Vagina (tissue), 2 donors: ENCODE results near the gene SIRT3. TPM values are rescaled to one million over a fixed set of nuclear protein-coding genes. Genes with fewer than 3 reads are reported as not detected.
A peak's percentile ranks its signal among the peaks of the same experiment; 100 is the strongest.

Experiments used
- DNase-seq, 2 donors: peaks; one replicate each; pipeline ENCODE4 v3.0.0-alpha.2; 2017; ENCODE audit errors: extremely low spot score in 2 of 2
- H3K27ac ChIP-seq: fragments of 200-600 bp; sonication (generic); one replicate; pipeline ENCODE4 v1.5.1; 2019
- H3K27me3 ChIP-seq: fragments of 200-600 bp; sonication (generic); one replicate; pipeline ENCODE4 v1.5.1; 2019
- H3K36me3 ChIP-seq, 2 donors: fragments of 200-600 bp; sonication (generic); one replicate each; pipeline ENCODE4 v1.5.1; 2017 to 2019
- H3K4me1 ChIP-seq: fragments of 200-600 bp; sonication (generic); one replicate; pipeline ENCODE4 v1.5.1; 2019
- H3K4me3 ChIP-seq, 2 donors: fragments of 200-600 bp; sonication (generic); 1 replicate in 1 of 2; 2 replicates in 1 of 2; pipeline ENCODE4 v1.5.1; 2016 to 2019
- H3K9me3 ChIP-seq: fragments of 200-600 bp; sonication (generic); one replicate; pipeline ENCODE4 v1.5.1; 2019
- POLR2A ChIP-seq, 2 donors: fragments of 450-650 bp; IDR thresholded peaks; one replicate each; pipeline ENCODE4 v1.6.1; 2017; ENCODE audit warnings: antibody characterized with exemption in 2 of 2, mild to moderate bottlenecking in 2 of 2, moderate library complexity in 2 of 2
- POLR2AphosphoS5 ChIP-seq, 2 donors: sonication (generic); formaldehyde crosslinking; IDR thresholded peaks; one replicate each; pipeline ENCODE4 v1.9.0; 2017; ENCODE audit warnings: antibody characterized with exemption in 2 of 2, mild to moderate bottlenecking in 2 of 2, low read depth in 1 of 2; ENCODE audit not compliant: insufficient read depth in 1 of 2
- intact Hi-C: fragments of 100-400 bp; cut with DNase I; formaldehyde crosslinking; loops from one replicate; pipeline ENCODE4 v1.15.1; 2023
- total RNA-seq: library from RNA; depleted of rRNA; stranded (reverse); fragments of >200 nt; gene quantifications from one replicate; pipeline ENCODE4 v1.2.3, GENCODE V29; 2016
- TF ChIP-seq, protein P1 (sequence below), 3 experiments: fragments of 450-650 bp in 2 of 3; fragments of 200-600 bp in 1 of 3; sonication (generic) in 1 of 3; IDR thresholded peaks; one replicate each; pipeline ENCODE4 v1.5.1; 2017 to 2019; ENCODE audit warnings: antibody characterized with exemption in 3 of 3, mild to moderate bottlenecking in 2 of 3, moderate library complexity in 2 of 3

The SIRT3 gene
- total RNA-seq, 1 donor from 2014 or later, result 5.6 TPM

GRCh38 chr11:200224-201003 lies 35.7 kb downstream of the SIRT3 start:
- no peak overlapping the region for H3K27ac ChIP-seq
- H3K9me3 ChIP-seq, result no peaks in the 10 kb centered on the region
- no peak overlapping the region for H3K4me3 ChIP-seq
- H3K4me1 ChIP-seq, result peaks cover 22% of the 10 kb centered on the region
- H3K27me3 ChIP-seq, result no peaks in the 10 kb centered on the region
- intact Hi-C loops, result loop anchor here (5.0 kb wide), 1 partner anchor 167 kb away; the partner anchor contains the start of gene B4GALNT4
- no peak for TF ChIP-seq POLR2AphosphoS5 (IDR thresholded peaks at IDR 0.05; ENCODE audit: insufficient read depth in 1 of 2, low read depth in 1 of 2)
- TF ChIP-seq POLR2A (IDR thresholded peaks at IDR 0.05), result no peak
- TF ChIP-seq, protein P1, sequence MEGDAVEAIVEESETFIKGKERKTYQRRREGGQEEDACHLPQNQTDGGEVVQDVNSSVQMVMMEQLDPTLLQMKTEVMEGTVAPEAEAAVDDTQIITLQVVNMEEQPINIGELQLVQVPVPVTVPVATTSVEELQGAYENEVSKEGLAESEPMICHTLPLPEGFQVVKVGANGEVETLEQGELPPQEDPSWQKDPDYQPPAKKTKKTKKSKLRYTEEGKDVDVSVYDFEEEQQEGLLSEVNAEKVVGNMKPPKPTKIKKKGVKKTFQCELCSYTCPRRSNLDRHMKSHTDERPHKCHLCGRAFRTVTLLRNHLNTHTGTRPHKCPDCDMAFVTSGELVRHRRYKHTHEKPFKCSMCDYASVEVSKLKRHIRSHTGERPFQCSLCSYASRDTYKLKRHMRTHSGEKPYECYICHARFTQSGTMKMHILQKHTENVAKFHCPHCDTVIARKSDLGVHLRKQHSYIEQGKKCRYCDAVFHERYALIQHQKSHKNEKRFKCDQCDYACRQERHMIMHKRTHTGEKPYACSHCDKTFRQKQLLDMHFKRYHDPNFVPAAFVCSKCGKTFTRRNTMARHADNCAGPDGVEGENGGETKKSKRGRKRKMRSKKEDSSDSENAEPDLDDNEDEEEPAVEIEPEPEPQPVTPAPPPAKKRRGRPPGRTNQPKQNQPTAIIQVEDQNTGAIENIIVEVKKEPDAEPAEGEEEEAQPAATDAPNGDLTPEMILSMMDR (IDR thresholded peaks at IDR 0.05), result no peak
- H3K36me3 ChIP-seq, result peaks cover 0 to 29% of the 10 kb centered on the region in 2 donors
- DNase-seq, result peak in 1 of 2 donors; percentile 84

DNA sequence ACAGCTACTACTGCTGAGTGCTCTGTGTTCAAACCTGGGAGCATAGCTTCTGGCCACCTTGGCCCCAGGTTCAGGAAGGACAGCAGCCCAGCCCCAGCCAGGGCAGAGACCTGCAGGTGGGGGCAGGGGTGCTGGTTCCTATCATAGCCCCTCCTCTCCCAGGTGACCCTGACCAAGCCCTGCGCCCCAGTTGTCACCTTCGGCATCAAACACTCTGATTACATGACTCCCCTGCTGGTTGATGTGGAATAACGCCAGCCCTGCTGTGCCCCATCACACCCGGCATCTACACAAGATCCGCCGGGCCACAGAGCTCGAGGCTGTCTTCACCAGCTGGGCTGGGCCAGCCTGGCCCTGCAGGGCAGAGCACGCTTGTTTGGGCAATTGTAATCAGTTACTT lies 36.4 kb downstream of the SIRT3 start:
- Histone ChIP-seq H3K27me3 (no peaks in the 10 kb centered on the region), H3K27ac (no peak overlapping the region), H3K36me3 (peaks cover 0 to 22% of the 10 kb centered on the region in 2 donors), H3K4me3 (no peak overlapping the region), H3K9me3 (no peaks in the 10 kb centered on the region), H3K4me1 (peaks cover 16% of the 10 kb centered on the region)
- no peak for TF ChIP-seq POLR2AphosphoS5 (IDR thresholded peaks at IDR 0.05; ENCODE audit: insufficient read depth in 1 of 2, low read depth in 1 of 2)
- no peak for TF ChIP-seq POLR2A (IDR thresholded peaks at IDR 0.05)
- TF ChIP-seq, protein P1 (IDR thresholded peaks at IDR 0.05), result no peak
- no peak for DNase-seq
- intact Hi-C loops, result loop anchor here (5.0 kb wide), 1 partner anchor 168 kb away; the partner anchor contains the start of gene B4GALNT4

DNA sequence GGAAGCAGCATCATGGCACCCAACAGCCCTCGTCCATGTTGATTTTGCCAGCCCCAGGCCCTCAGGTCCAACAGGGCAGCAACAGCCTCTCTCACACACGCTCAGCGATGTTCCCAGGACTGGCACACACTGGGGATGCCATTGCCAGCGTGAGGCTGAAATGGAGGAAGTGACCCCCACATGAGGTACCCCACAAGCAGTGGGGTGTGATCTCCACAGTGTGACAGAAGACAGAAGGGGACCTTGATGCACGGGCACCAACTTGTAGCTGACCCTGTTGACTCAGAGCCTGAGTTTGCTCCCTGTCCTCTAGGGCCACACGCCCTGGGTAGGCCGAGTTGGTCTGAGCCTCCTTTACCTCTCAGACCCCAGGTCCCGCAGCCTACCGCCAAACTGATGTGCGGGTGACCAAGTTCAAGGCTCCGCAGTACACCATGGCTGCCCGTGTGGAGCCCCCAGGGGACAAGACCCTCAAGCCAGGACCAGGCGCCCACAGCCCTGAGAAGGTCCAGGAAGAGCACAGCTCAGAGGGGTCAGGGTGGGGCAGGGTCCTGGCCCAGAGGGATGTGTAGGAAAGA lies 37.0 kb downstream of the SIRT3 start:
- DNase-seq, result peak in 1 of 2 donors; percentile 67
- H3K9me3 ChIP-seq, result no peaks in the 10 kb centered on the region
- H3K4me3 ChIP-seq, result no peak overlapping the region
- peaks cover 0 to 15% of the 10 kb centered on the region in 2 donors for H3K36me3 ChIP-seq
- no peak for TF ChIP-seq POLR2A (IDR thresholded peaks at IDR 0.05)
- TF ChIP-seq, protein P1 (IDR thresholded peaks at IDR 0.05), result no peak
- TF ChIP-seq POLR2AphosphoS5 (IDR thresholded peaks at IDR 0.05; ENCODE audit: insufficient read depth in 1 of 2, low read depth in 1 of 2), result no peak
- no peak overlapping the region for H3K27ac ChIP-seq
- H3K4me1 ChIP-seq, result peaks cover 9% of the 10 kb centered on the region
- intact Hi-C loops, result no loop called here
- no peaks in the 10 kb centered on the region for H3K27me3 ChIP-seq

- intact Hi-C loops, result no loop called here
- peak in 1 of 2 donors; percentile 64 for DNase-seq
- Histone ChIP-seq H3K27ac (no peak overlapping the region), H3K36me3 (peaks cover 0 to 10% of the 10 kb centered on the region in 2 donors), H3K4me3 (no peak overlapping the region), H3K9me3 (no peaks in the 10 kb centered on the region), H3K4me1 (peaks cover 1% of the 10 kb centered on the region), H3K27me3 (no peaks in the 10 kb centered on the region)
- TF ChIP-seq, protein P1 (IDR thresholded peaks at IDR 0.05), result no peak
- no peak for TF ChIP-seq POLR2AphosphoS5 (IDR thresholded peaks at IDR 0.05; ENCODE audit: insufficient read depth in 1 of 2, low read depth in 1 of 2)
- no peak for TF ChIP-seq POLR2A (IDR thresholded peaks at IDR 0.05)
Measured at GRCh38 chr11:198236-198806, 37.8 kb downstream of the SIRT3 start.
